Kidney epithelial cell (primary cell): ENCODE results near the gene COL21A1. TPM values are rescaled to one million over a fixed set of nuclear protein-coding genes. Genes with fewer than 3 reads are reported as not detected.

Experiments
- DNase-seq: peaks from one replicate; pipeline ENCODE4 v3.0.0-alpha.2; 2010; ENCODE audit warnings: low read depth
- H3K27me3 ChIP-seq: 2 replicates; pipeline ENCODE4 v1.6.0; 2011; ENCODE audit warnings: low read length; ENCODE audit not compliant: control insufficient read depth, insufficient read depth
- H3K36me3 ChIP-seq: 2 replicates; pipeline ENCODE4 v1.5.1; 2011; ENCODE audit warnings: low read length; ENCODE audit not compliant: control insufficient read depth, insufficient read depth
- H3K4me3 ChIP-seq: 2 replicates; pipeline ENCODE4 v1.5.1; 2011; ENCODE audit warnings: low read depth, mild to moderate bottlenecking, control low read depth, low read length
- total RNA-seq: library from RNA; depleted of rRNA; stranded (reverse); fragments of >200 nt; gene quantifications from 2 replicates; pipeline ENCODE4 v1.2.3, GENCODE V29; 2015
- TF ChIP-seq, protein P1 (sequence below): IDR thresholded peaks from 2 replicates; pipeline ENCODE4 v1.5.1; 2011; ENCODE audit warnings: mild to moderate bottlenecking, moderate library complexity, low read length, control low read depth, inconsistent platforms; ENCODE audit not compliant: insufficient read depth, poor library complexity, severe bottlenecking

Gene COL21A1
- total RNA-seq, 1 donor from 2014 or later, result not detected

DNA sequence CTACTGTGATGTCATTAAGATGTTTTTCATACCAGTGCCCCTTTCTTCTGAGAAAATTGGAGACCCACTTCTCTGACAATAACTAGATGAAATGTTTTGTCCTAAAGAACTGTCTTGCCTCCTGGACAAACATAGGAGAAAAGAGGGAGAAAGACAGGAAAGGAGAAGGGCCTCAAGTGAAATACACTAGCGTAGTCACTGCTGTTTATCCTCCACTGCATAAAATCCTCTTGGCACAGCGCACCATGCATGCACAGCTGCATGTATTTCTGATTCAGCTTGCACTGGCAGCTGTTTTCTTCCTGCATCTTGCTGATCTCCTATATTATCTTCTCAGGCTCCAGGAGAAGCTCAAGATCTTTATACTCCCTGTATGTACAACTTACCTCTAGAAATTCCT lies 214.0 kb downstream of the COL21A1 start:
- TF ChIP-seq, protein P1, sequence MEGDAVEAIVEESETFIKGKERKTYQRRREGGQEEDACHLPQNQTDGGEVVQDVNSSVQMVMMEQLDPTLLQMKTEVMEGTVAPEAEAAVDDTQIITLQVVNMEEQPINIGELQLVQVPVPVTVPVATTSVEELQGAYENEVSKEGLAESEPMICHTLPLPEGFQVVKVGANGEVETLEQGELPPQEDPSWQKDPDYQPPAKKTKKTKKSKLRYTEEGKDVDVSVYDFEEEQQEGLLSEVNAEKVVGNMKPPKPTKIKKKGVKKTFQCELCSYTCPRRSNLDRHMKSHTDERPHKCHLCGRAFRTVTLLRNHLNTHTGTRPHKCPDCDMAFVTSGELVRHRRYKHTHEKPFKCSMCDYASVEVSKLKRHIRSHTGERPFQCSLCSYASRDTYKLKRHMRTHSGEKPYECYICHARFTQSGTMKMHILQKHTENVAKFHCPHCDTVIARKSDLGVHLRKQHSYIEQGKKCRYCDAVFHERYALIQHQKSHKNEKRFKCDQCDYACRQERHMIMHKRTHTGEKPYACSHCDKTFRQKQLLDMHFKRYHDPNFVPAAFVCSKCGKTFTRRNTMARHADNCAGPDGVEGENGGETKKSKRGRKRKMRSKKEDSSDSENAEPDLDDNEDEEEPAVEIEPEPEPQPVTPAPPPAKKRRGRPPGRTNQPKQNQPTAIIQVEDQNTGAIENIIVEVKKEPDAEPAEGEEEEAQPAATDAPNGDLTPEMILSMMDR, result no peak
- no peaks in the 10 kb centered on the region for H3K27me3 ChIP-seq
- H3K36me3 ChIP-seq, result no peaks in the 10 kb centered on the region
- no peak for DNase-seq
- no peak overlapping the region for H3K4me3 ChIP-seq

DNA sequence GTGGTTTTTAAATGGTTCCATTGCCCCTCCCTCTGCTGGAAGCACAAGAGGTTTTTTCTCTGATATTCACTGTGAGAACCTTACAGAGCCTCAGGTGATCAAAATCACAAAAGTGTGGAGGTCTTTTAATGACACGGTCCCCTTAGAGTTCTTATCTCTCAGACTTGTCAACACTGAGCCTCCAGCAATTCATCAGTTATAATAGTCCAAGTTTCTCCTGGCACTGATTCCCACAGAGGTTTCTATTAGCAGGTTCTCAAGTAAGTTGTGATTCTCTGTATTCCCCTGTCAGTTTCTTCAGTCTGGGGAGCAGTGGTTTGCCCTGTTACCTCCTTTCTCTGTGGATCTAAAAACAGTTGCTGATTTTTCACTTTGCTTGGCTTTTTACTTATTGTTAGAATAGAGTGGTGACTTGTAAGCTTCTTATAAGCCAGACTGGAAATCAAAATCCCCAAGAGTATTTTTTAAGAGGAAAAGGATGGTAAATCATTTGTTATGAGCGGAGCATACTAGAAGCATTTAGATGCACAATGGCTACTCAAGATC lies 214.6 kb downstream of the COL21A1 start:
- TF ChIP-seq, protein P1, result no peak
- no peak for DNase-seq
- no peaks in the 10 kb centered on the region for H3K36me3 ChIP-seq

DNA sequence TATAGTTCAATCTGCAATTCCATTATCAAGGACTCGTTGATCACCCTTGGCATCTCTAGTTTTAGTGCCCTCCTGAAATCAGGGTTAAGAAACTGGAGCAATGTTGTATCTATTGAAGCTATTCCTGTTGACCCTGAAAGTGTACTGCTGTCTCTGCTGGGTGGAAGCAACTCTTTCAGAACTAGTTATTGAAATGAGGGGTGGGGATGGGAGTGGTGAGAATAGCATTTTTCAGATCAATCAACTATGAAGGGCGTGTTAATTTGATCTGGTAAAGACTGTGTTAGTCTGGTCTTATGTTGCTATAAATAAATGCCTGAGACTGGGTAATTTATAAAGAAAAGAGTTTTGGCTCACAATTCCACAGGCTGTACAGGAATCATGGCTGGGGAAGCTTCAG lies 219.5 kb downstream of the COL21A1 start:
- Histone ChIP-seq H3K36me3 (no peaks in the 10 kb centered on the region), H3K4me3 (no peak overlapping the region), H3K27me3 (no peaks in the 10 kb centered on the region)
- no peak for DNase-seq
- TF ChIP-seq, protein P1, result no peak

More for the DNA sequence above, 214.6 kb downstream of the COL21A1 start:
- H3K4me3 ChIP-seq, result no peak overlapping the region
- no peaks in the 10 kb centered on the region for H3K27me3 ChIP-seq

DNA sequence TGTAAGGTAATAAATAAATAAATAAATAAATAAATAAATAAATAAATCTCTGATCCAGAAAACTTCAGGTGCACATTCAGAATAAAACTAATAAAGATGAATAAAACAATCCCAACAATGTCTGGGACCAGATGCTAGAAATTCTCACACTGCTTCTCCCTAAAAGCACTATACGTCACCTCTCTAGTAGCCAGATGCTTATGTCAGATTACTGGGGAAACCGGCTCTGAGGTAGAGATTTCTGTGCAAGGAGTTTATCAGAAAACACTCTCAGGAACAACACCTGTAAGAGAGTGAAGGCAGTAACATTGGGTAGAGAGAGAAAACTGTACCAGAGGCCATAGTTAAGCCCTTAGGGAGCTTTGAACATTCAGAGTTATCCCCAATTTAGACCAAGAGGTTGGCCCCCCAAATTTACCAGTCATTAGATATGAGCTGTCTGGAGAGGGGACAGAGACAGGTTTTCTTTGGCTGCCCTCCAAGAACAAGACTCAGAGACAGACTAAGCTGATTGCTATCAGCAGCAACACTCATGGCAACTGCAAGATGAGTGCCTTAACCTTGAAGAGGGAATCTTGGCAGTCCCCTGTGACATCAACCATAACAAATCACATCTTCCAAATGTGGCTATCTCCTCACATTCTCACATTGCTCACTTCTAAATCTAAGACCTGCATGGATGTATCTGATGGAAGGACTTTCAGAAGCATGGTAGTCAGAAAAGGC lies 220.8 kb downstream of the COL21A1 start:
- no peaks in the 10 kb centered on the region for H3K27me3 ChIP-seq
- DNase-seq, result no peak
- TF ChIP-seq, protein P1, result no peak
- no peaks in the 10 kb centered on the region for H3K36me3 ChIP-seq
- no peak overlapping the region for H3K4me3 ChIP-seq

DNA sequence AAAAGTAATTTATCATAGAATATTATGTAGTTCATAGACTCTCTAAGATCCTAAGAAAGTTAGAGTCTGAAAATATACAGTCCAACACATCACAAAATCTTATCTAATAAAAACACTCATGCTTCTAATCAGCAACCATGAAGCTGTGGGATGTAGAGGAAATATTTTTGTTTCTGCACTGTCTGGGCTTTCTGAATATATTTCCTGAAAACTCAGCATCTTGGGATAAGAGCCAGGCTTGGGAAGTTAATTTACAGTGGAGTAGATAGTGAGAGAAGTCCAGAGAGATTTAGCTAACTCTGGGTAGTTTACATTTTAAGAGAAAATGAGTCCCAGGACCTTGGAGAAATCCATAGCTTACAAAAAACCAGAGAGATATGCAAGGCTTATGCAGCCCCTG lies 221.6 kb downstream of the COL21A1 start:
- TF ChIP-seq, protein P1, result no peak
- no peak overlapping the region for H3K4me3 ChIP-seq
- no peaks in the 10 kb centered on the region for H3K27me3 ChIP-seq
- DNase-seq, result no peak
- no peaks in the 10 kb centered on the region for H3K36me3 ChIP-seq

DNA sequence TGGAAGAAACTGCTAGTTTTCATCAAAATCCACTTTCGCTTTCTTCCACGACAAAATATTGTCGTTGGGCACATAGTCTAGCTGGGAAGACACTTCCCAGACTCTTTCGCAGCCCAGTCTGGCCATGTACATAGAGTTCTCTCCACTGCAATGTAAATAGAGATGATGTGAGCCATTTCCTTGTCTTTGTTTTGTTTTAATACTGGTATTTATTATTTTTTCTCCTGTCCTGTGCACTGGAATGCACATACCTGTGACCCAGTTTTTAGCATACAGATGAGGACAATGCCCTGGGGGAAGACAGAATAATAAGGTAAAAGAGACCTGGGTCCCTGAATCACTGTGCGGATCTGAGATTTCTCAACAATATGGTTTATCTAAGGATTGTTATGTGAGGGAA lies 222.4 kb downstream of the COL21A1 start:
- no peaks in the 10 kb centered on the region for H3K36me3 ChIP-seq
- no peaks in the 10 kb centered on the region for H3K27me3 ChIP-seq
- TF ChIP-seq, protein P1, result no peak
- DNase-seq, result no peak
- no peak overlapping the region for H3K4me3 ChIP-seq
